Transverse colon (tissue), 3 donors: ENCODE data around the gene INTS3.

Experiments
- POLR2A ChIP-seq: fragments of 450-650 bp; IDR thresholded peaks from one replicate; pipeline ENCODE4 v1.6.1; 2016; ENCODE audit warnings: antibody characterized with exemption, mild to moderate bottlenecking, moderate library complexity
- TF ChIP-seq, protein P1 (sequence below), 5 experiments: fragments of 200-600 bp in 3 of 5; fragments of 450-650 bp in 2 of 5; sonication (generic) in 3 of 5; IDR thresholded peaks; 1 replicate in 2 of 5; 2 replicates in 3 of 5; pipeline ENCODE4 v1.5.1; 2016 to 2017; ENCODE audit warnings: antibody characterized with exemption in 5 of 5, inconsistent platforms in 3 of 5, mild to moderate bottlenecking in 2 of 5, moderate library complexity in 1 of 5

DNA sequence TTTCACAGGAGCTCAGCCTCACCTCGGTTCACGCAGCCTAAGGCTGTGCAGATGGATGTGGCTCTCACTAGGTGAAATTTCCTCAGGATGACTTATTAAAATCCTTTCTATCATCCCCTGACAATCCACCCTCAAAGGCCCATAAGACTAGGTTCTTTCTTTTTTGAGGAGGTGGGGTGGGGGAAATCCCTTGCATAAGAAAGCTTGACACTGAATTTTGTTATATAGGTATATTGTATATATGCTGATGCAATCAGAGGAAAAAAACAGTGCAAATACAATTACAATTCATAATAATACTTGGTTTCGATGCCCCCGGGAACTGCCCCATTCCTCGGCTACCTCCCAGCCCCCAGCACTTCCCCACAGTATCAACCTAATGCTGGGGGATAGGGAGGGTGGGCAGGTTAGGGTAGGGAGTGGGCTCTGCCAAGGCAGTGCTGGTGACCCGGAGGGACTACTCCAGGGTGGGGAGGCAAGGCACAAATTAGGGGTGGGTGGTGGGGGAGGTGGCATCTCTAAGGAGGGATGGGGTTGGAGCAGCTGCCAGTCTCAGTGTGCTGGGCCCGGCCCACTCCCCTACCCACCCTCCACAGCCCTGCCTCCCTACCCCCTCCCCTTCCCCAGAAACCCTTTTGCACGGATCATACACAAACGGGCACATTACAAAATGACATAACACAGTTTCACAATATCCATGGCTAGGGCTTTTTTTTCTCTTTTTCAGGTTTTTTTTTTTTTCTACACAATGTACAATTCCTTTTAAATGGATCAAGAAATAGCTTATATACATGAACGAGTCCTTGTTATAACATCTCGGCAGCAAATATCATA lies 78.3 kb downstream of the INTS3 start:
- TF ChIP-seq, protein P1, sequence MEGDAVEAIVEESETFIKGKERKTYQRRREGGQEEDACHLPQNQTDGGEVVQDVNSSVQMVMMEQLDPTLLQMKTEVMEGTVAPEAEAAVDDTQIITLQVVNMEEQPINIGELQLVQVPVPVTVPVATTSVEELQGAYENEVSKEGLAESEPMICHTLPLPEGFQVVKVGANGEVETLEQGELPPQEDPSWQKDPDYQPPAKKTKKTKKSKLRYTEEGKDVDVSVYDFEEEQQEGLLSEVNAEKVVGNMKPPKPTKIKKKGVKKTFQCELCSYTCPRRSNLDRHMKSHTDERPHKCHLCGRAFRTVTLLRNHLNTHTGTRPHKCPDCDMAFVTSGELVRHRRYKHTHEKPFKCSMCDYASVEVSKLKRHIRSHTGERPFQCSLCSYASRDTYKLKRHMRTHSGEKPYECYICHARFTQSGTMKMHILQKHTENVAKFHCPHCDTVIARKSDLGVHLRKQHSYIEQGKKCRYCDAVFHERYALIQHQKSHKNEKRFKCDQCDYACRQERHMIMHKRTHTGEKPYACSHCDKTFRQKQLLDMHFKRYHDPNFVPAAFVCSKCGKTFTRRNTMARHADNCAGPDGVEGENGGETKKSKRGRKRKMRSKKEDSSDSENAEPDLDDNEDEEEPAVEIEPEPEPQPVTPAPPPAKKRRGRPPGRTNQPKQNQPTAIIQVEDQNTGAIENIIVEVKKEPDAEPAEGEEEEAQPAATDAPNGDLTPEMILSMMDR (IDR thresholded peaks at IDR 0.05): no peak
- TF ChIP-seq POLR2A: no peak
